ENCODE results near the gene HELZ2. TPM values are rescaled to one million over a fixed set of nuclear protein-coding genes. Genes with fewer than 3 reads are reported as not detected.

The HELZ2 gene
- total and polyA plus RNA-seq, 2 donors, result 15.5 to 19.9 TPM

DNA sequence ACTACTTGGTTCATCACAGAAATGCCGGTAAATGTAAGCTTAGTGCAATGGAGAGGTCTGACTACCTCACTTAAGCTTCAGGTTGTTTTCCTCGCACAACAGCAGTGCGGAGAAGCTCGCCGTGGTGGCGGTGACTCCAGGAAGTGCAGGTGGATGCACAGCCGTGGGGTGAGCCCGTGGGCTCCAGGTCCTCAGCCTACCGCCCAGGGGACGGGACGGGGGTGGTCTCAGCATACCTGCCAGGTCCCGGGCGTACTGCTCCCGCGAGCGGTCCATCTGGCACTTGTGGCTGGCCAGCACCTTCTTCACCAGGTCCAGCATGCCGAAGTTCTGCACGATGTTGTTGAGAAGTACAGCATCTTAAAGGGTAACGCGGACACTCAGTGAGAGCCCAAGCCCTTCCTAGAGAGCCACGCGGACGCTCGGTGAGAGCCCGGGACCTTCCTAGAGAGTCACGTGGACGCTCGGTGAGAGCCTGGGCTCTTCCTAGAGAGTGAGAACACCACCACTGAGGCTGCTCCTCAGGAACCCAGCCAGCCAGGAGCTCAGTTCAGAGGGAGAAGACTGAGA is 17.8 kb upstream of the HELZ2 start:
- 95% methylated on average over 28 of the region's 28 CpGs for WGBS
- H3K36me3 ChIP-seq (ENCODE audit: insufficient read depth), result peaks cover 11% of the 10 kb centered on the region
- no peak overlapping the region for H3K4me3 ChIP-seq (ENCODE audit: low read depth, low read length)

DNA sequence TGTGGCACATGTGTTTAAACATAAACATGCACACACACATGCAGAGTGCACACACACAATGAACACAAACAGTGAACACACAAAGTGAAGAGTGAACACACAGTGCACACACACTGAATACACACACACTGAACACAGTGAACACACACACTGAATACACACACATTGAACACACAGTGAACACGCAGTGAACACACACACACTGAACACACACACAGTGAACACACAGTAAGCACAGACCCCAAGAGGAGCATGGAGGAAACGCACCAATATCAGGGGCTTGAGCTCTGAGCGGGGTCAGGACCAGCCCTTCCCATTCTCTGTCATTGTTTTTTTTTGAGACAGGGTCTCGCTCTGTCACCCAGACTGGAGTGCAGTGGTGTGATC is 17.1 kb upstream of the HELZ2 start:
- H3K36me3 ChIP-seq (ENCODE audit: insufficient read depth), result peaks cover 11% of the 10 kb centered on the region

More for the DNA sequence above, 17.8 kb upstream of the HELZ2 start:
- DNase-seq (ENCODE audit: extremely low spot score), result no peak
- no peak overlapping the region for H3K27ac ChIP-seq (ENCODE audit: low read depth)
- H3K4me1 ChIP-seq (ENCODE audit: insufficient read depth), result no peaks in the 10 kb centered on the region

DNA sequence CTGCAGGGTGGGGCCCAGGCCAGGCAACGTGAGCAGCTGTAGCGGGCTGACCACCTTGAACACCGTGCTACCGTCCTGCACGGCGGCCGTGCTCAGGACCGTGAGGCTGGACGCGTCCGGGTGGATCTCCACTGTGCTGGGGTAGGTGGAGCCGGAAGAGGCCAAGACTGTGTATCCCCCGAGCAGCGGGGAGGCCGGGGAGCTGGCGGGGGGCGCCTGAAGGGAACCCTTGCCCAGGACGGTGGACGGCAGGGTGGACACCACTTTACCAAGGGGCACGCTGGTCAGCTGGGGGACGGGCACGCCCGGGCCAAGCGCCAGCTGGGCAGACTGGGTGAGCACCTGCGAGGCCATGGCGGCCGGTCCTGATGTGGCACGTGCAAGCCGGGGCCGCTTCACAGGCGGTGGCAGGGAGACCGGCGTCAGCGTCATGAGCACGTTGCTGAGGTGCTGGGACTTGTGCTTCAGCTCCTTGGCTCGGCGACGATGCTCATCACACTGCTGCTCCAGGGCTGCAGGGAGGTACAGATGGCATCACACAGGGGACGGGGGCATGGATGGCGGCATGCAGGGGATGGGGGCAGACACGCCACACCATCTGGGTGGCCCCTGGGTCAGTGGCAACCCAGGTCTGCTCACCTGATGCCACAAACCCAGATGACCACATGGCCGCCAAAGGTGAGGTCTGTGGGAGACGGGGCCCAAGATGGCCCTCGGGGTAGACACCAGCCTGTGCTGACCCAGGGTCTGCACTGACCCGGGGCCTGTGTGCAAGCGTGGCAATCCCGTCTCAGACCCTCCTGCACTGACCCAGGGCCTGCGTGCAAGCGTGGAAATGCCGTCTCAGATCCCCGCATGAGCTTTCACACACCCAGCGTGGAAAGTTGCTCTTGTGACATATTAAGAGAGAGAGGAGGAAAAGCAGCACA is 16.4 kb upstream of the HELZ2 start:
- H3K4me3 ChIP-seq (ENCODE audit: low read depth, low read length), result no peak overlapping the region
- DNase-seq (ENCODE audit: extremely low spot score), result no peak
- peaks cover 10% of the 10 kb centered on the region for H3K36me3 ChIP-seq (ENCODE audit: insufficient read depth)
- no peaks in the 10 kb centered on the region for H3K4me1 ChIP-seq (ENCODE audit: insufficient read depth)
- WGBS, result 94% methylated on average over 52 of the region's 52 CpGs
- no peak overlapping the region for H3K27ac ChIP-seq (ENCODE audit: low read depth)

More for the DNA sequence above, 17.1 kb upstream of the HELZ2 start:
- Histone ChIP-seq H3K4me3 (ENCODE audit: low read depth, low read length) (no peak overlapping the region), H3K4me1 (ENCODE audit: insufficient read depth) (no peaks in the 10 kb centered on the region), H3K27ac (ENCODE audit: low read depth) (no peak overlapping the region)
- no peak for DNase-seq (ENCODE audit: extremely low spot score)
- 91% methylated on average over 4 of the region's 4 CpGs for WGBS

DNA sequence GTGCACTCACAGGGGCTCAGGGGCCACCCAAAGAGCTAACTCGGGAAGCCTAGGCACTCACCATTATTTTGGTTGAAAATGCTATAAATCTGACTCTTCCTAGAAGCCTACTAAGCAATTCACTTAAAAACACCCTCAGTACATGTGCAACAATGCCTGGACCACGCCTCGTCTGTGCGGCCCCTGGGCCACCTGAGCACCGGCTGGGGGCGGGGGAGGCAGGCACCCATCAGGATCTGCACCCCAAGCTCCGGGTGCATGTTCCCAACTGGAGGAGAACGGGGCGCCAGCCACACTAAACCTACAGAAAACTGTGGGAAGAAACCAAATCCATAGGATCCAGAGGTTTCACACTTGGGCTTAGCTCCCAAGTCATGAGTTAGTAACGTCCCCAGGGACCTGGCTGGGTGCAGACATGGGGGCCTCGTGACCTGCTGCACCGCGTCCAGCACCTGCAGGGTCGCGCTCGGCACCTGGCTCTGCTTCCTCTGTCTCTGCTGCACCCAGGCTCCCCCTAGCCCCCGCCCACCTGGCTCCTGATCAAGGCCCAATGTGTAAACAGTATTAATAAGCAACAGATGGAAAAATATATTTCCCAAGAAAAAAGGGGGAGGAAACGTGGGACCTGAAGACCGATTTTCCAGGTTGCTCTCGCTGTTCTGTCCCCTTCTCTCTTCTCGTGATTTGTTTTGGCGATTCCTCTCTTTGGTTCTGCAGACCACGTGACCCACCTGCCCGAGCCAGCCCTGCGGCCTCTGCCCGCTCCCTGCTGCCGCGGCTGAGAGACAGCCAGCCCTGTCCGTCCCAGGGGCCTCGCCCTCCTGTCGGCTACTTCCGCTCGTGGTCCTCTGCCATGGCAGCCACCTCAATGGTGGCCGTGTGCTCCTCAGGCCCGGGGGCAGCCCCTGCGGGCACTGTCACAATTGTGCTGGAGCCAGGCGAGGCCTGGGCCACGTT is 15.5 kb upstream of the HELZ2 start:
- no peaks in the 10 kb centered on the region for H3K4me1 ChIP-seq (ENCODE audit: insufficient read depth)
- H3K36me3 ChIP-seq (ENCODE audit: insufficient read depth), result peaks cover 7% of the 10 kb centered on the region
- H3K4me3 ChIP-seq (ENCODE audit: low read depth, low read length), result no peak overlapping the region
- DNase-seq (ENCODE audit: extremely low spot score), result no peak
- WGBS, result 87% methylated on average over 38 of the region's 38 CpGs
- H3K27ac ChIP-seq (ENCODE audit: low read depth), result no peak overlapping the region

DNA sequence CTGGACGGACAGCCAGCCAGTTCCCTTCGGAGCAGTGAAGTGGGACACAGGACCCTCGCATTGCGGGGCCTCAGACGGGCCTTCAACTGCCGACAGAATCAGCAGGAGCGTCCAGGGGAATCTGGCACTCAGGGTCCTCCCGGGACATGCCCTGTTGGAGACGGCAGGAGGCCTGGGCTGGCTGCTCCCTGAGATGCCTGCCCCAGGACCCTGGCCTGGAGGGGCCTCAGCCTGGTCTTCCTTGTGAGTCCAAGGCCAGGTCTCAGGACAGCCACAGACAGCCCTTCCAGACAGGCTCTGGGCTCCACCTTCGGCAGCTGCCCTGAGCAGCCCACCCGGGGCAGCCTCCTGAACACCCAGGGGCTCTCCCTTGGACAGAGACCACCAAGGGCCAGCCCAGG is 14.6 kb upstream of the HELZ2 start:
- Histone ChIP-seq H3K4me3 (ENCODE audit: low read depth, low read length) (no peak overlapping the region), H3K4me1 (ENCODE audit: insufficient read depth) (no peaks in the 10 kb centered on the region), H3K27ac (ENCODE audit: low read depth) (no peak overlapping the region), H3K36me3 (ENCODE audit: insufficient read depth) (peaks cover 7% of the 10 kb centered on the region)
- WGBS, result 87% methylated on average over 11 of the region's 11 CpGs
- no peak for DNase-seq (ENCODE audit: extremely low spot score)

DNA sequence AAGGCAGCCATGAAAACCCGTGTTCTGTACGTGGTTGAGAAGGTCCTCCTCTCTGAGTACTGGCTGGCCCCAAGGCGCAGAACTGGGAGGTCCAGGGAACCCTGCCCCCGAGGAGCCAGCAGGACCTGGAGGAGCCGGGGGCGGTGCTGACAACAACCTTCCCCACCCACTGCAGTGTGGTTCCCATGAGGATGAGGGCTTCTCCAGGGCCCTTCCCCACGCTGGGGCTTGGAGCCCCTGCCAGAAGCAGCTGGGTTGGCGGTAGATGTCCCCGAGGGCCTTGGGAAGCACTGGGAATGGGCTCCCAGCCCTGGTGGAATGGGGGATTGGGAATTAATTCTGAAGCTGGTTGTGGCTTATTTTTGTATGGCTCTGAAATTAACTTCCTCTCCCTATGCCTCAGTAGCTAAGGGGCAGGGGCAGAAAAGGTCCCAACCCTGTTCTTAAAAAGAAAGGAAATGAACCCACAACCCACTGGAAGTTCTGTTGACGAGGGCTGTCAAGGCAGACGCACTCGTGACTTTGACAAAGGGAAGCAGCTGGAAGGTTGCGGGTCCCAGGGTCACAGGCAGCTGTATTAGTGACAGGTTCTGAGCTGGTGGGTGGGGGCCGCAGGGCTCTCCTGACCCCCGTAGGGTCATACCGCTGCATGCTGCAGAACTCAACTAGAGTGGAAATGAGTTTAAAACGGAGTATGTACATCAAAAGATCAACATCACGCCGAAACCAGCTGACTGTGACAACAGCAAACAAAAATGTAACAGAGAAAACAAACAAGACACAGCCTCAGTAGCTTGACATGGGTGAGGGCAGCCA is 13.9 kb upstream of the HELZ2 start:
- Histone ChIP-seq H3K27ac (ENCODE audit: low read depth) (no peak overlapping the region), H3K4me1 (ENCODE audit: insufficient read depth) (no peaks in the 10 kb centered on the region), H3K4me3 (ENCODE audit: low read depth, low read length) (no peak overlapping the region), H3K36me3 (ENCODE audit: insufficient read depth) (peaks cover 7% of the 10 kb centered on the region)
- DNase-seq (ENCODE audit: extremely low spot score), result no peak
- WGBS, result 70% methylated on average over 19 of the region's 19 CpGs

DNA sequence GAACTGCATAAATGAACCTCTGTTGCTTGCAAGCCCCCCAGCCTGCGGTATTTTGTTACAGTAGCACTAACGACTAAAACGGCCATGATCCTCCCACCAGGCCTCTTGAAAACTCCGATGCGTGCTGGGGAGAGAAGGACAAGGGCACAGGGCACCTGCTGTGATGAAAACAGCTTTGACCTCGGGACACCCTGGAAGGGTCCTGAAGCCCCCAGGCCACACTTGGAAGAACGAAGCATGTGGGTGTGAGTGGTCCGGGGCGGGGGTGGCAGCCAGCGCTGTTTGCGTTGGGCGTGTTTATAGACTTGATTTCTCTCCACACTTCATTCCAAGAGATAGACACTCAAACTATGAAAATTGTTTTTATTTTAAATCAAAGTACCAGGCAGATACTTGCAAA is 13.2 kb upstream of the HELZ2 start:
- no peak overlapping the region for H3K27ac ChIP-seq (ENCODE audit: low read depth)
- no peak overlapping the region for H3K4me3 ChIP-seq (ENCODE audit: low read depth, low read length)
- WGBS, result 88% methylated on average over 12 of the region's 12 CpGs
- no peaks in the 10 kb centered on the region for H3K4me1 ChIP-seq (ENCODE audit: insufficient read depth)
- DNase-seq (ENCODE audit: extremely low spot score), result no peak
- peaks cover 7% of the 10 kb centered on the region for H3K36me3 ChIP-seq (ENCODE audit: insufficient read depth)

DNA sequence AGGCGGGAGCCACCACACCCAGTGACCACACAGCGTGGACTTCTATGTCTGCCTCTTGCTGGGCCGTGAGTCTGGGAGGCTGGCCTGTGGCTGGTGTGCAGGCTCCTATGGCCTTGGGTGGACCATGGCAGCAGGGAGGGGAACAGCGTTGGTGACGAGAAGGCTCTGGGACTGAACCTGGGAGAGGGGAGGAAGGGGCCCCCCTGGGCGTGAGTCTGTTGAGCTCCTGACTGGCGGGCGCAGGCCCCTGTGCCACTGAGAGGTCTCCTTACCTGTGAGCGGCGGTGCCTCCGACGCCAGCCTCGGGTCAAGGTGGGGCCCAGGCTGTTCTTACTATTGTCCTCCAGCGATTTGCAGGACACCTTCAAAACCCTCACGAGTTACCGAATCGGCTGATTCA is 12.8 kb upstream of the HELZ2 start:
- Histone ChIP-seq H3K36me3 (ENCODE audit: insufficient read depth) (peaks cover 7% of the 10 kb centered on the region), H3K27ac (ENCODE audit: low read depth) (no peak overlapping the region), H3K4me1 (ENCODE audit: insufficient read depth) (no peaks in the 10 kb centered on the region), H3K4me3 (ENCODE audit: low read depth, low read length) (no peak overlapping the region)
- DNase-seq (ENCODE audit: extremely low spot score), result no peak
- 94% methylated on average over 17 of the region's 17 CpGs for WGBS

DNA sequence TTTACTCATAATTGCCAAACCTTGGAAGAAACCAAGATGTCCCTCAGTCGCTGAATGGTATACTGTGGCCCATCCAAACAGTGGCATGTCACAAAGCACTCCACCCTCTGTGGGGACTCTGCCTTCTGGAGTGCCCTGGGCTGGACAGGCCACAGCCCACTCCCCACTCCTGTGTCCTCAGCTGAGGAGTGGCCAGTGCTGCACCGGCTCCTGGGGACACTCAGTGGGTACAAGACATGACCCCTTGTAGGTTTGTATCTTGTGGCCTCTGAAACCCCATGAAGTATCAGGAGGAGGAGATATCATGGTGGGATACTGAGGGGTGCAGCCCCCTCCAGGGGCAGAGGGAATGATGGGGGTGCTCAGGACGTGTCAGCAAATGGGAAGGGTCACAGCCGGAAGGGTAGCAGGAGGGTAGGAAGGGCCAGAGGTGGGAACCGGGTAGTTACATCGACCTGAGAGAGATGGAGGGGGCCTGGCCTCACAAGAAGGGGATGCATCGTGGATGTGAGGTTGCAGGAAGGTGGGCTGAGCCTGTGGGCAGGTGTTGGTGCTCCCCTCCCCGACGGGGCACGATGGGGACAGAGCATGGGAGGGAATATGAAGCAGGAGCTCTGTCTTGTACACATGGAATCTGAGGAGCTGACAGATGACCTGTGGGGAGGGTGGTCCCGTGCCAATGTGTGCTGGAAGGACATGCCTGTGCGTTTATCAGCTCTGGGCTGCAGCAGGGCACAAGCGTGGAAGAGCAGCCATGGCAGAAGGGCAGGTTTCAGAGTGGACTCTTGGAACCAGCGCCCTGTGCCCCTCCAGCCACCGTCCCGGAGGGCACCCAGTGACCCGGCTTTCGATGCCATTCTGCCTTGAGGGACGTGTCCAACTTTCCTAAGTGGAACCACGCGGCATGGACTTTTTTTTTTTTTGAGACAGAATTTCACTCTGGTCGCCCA is 11.9 kb upstream of the HELZ2 start:
- no peak for DNase-seq (ENCODE audit: extremely low spot score)
- Histone ChIP-seq H3K27ac (ENCODE audit: low read depth) (no peak overlapping the region), H3K4me3 (ENCODE audit: low read depth, low read length) (no peak overlapping the region), H3K4me1 (ENCODE audit: insufficient read depth) (no peaks in the 10 kb centered on the region), H3K36me3 (ENCODE audit: insufficient read depth) (peaks cover 7% of the 10 kb centered on the region)
- WGBS, result 82% methylated on average over 22 of the region's 22 CpGs

DNA sequence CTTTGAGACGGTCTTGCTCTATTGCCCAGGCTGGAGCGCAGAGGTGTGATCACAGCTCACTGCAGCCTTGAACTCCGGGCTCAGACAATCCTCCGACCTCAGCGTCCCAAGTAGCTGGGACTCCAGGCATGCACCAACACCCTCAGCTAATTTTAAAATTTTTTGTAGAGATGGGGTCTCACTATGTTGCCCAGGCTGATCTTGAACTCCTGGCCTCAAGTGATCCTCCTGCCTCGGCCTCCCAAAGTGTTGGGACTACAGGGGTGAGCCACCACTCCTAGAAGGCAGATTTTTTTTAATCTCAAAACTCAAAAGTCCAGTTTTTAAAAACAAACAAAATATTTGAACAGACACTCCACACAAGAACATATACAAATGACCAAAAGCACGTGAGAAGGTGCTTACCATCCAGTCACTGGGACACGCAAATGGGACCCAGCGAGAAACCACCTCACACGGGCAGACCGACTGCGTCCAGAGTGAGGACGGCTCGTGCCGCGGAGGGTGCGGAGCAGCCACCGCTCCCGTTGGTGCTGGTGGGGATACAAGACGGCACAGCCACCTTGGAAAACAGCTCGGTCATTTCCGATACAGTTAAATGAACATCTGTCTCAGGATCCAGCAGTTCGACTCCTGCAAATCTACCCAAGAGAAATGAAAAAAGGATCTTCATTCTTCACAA is 8.5 kb upstream of the HELZ2 start:
- 83% methylated on average over 23 of the region's 23 CpGs for WGBS
- H3K27ac ChIP-seq (ENCODE audit: low read depth), result no peak overlapping the region
- no peak for DNase-seq (ENCODE audit: extremely low spot score)
- H3K36me3 ChIP-seq (ENCODE audit: insufficient read depth), result no peaks in the 10 kb centered on the region
- no peaks in the 10 kb centered on the region for H3K4me1 ChIP-seq (ENCODE audit: insufficient read depth)
- H3K4me3 ChIP-seq (ENCODE audit: low read depth, low read length), result no peak overlapping the region

DNA sequence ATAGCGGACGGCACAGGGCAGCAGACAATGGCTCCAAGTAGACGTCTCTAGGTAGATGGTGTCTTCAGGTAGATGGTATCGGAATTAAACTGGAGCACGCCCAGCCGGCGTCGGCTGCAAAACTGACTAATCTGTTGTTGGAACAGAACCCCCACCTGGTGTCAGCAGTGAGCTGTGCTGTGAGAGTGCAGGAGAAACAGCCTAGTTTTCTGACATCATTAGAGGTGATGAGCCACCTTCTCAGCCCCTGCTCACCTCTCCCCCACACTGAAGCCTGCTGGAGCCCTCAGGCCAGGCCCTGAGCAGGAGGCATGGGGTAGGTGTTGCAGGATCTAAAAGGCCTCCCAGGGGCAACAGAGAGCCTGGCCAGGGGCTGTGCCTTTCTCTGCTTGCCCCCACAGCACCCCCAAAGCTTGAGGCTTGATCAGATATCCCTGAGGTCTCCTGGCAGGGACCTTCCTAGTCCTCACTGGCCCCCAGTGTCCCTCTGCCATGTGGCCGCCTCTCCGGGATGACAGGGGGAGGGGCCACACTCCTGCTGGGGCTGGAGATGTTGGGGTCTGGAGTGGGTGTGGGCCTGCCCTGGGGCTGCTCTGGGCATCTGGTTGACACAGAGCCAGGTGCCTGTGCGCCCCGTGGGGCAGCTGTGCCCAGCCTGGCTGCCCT is 6.9 kb upstream of the HELZ2 start:
- Histone ChIP-seq H3K4me1 (ENCODE audit: insufficient read depth) (no peaks in the 10 kb centered on the region), H3K36me3 (ENCODE audit: insufficient read depth) (no peaks in the 10 kb centered on the region), H3K4me3 (ENCODE audit: low read depth, low read length) (no peak overlapping the region), H3K27ac (ENCODE audit: low read depth) (no peak overlapping the region)
- no peak for DNase-seq (ENCODE audit: extremely low spot score)
- 52% methylated on average over 12 of the region's 12 CpGs for WGBS
